GM21423 (cell line): ENCODE data around the gene GIPC2.
"Not testable (repeated sequence)": the region's sequence is repeated elsewhere in the genome, so short reads cannot be mapped to it uniquely, and the experiment has no call there.

Source experiments
- ATAC-seq: cut with Tn5 transposase; IDR thresholded peaks from one replicate; pipeline ENCODE4 v1.9.1; 2021; ENCODE audit warnings: mild to moderate bottlenecking, moderate library complexity; ENCODE audit not compliant: unreplicated experiment

The GIPC2 gene

GRCh38 chr1:78061825-78062523 is 16.2 kb downstream of the GIPC2 start:
- no peak for ATAC-seq

GRCh38 chr1:78064886-78065285 is 19.1 kb downstream of the GIPC2 start:
- not testable (repeated sequence) for ATAC-seq

- no peak for ATAC-seq
These were observed 23.0 kb downstream of the GIPC2 start for GRCh38 chr1:78068681-78069283.

DNA sequence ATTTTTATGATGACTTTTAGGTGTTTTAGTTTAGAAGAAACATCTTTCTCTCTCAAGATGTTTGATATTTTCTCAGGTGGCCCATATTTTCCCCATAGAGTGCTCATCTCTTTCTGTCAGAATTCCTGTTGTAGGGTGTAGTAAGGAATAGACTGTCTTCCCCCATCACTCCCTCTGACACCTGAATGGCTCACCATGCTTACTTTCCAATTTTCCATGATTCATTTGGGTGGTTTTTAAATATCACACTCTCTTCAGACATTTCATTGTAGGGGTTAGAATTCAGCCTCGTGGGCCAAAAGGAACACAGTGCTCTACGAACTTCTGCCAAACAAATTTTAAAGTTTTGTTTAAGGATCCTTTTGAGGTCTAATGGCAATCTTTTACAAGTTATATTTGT is 24.0 kb downstream of the GIPC2 start:
- ATAC-seq = no peak

DNA sequence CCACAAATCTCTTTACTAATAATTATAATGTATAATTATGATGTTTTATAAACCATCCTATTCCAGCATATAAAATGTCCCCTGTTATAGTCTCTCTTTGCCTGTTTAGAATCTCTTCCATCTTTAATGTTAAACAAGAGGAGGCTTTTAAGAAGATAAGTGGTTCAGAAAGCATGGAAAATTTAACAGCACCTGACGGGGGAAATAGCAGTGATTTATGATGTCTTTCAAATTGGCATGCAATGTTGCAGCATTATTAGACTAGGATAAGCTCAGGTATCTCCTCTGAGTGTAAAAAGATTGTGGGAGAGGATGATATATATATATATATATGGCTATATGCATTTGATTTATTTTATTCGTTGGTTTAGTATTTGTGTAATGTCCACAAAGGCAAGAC is 24.4 kb downstream of the GIPC2 start:
- ATAC-seq = no peak

DNA sequence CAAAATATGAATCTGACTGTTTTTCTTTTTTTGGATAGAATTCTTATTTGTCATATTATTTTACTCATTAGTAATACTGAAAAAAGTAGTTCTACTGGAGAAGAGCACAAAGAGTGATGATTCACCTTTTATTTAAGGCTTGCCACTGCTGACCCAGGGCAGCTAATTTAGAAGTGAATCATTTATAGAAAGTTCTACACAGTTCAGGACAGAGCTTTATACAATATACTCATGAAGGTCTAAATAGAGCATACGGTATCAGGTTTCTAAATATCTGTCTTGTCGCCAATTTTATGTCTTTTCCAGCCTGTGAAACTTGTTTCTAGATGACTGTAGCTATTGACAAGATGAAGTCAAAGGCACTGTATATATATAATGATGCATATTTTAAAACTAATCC is 25.0 kb downstream of the GIPC2 start:
- no peak for ATAC-seq

GRCh38 chr1:78071696-78072095 is 25.9 kb downstream of the GIPC2 start:
- no peak for ATAC-seq

GRCh38 chr1:78072216-78072615 is 26.4 kb downstream of the GIPC2 start:
- no peak for ATAC-seq

DNA sequence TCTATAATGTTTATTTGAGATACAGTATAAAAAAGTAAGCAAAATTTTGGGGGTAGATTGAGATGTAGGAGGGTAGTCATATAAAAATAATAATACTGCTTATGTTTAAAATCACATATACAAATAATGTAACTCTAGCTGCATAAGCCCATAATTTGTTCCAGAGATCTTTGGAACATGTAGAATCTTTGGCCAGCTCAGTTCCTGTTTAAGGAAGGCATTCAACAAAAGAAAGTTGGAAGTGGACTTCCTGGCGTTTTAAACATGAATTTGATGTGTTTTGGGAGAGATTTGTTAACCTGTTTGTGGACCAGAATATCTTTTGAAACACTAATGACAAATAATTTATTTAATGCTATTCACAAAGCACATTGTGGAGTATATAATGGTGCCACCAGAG is 27.7 kb downstream of the GIPC2 start:
- ATAC-seq = no peak

DNA sequence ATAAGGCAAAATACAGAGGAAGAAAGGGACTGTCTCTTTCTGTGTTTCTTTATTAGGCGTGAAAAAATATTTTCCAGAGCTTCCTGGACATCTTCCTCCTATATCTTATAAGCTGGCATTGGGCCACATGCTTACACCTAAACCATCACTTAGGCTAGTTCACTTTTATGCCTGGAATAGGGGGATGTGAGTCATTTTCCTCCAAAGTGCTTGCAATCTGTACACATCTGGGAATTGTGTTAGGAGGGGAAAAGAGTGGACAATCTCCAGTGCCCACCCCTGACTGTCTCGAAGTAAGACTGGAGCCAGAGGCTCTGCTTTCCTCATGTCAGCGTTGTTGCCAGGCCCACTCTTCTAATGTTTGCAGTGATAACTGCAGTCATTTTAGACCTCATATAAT is 29.9 kb downstream of the GIPC2 start:
- ATAC-seq = no peak

DNA sequence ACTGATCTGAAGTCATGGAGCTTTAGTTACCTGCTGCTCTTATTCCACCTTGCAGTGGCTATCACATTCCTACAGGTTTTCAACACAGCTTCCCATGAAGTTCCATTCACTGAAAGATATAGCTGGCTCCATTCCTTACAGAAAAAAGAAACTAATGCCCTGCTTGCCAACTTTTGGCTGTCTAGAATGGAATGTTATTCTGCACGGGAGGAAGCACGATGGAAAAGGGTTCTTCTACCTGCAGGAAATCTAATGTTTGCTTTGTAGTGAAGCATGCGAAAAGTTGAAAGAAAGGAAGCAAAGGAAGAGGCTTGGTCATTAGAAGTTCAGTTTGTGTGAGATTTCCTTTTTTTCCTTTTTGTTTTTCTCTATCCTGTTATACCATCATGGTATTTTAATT is 32.6 kb downstream of the GIPC2 start:
- ATAC-seq = no peak

GRCh38 chr1:78079580-78079979 is 33.8 kb downstream of the GIPC2 start:
- no peak for ATAC-seq

GRCh38 chr1:78080767-78081166 is 35.0 kb downstream of the GIPC2 start:
- ATAC-seq = no peak

- ATAC-seq = no peak
These were observed 36.5 kb downstream of the GIPC2 start for GRCh38 chr1:78081980-78082860.

DNA sequence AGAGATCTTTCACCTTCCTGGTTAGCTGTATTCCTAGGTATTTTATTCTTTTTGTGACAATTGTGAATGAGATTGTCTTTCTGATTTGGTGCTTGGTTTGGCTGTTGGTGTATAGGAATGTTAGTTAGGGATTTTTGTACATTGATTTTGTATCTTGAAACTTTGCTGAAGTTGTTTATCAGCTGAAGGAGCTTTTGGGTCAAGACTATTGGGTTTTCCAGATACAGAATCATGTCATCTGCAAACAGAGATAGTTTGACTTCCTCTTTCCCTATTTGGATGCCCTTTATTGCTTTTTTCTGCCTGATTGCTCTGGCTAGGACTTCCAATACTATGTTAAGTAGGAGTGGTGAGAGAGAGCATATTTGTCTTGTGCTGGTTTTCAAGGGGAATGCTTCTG is 38.9 kb downstream of the GIPC2 start:
- not testable (repeated sequence) for ATAC-seq

DNA sequence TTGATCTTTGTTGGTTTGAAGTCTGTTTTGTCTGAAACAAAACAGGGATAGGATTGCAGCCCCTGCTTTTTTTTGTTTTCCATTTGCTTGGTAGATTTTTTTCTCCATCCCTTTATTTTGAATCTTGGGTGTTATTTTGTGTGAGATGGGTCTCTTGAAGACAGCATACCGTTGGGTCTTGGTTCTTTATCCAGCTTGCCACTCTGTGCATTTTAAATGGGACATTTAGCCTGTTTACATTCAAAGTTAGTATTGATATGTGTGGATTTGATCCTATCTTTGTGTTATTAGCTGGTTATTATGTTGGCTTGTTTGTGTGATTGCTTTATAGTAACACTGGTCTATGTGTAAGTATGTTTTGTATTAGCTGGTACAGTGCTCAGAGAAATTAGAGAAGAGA is 40.9 kb downstream of the GIPC2 start:
- no peak for ATAC-seq

DNA sequence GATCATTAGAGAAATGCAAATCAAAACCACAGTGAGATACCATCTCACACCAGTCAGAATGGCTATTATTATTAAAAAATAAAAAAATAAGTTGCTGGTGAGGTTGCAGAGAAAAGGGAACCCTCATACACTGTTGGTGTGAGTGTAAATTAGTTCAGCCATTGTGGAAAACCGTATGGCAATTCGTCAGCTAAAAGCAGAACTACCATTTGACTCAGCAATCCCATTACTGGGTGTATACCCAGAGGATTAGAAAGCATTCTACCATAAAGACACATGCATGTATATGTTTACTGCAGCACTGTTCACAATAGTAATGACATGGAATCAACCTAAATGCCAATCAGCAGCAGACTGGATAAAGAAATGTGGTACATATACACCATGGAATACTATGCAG is 42.2 kb downstream of the GIPC2 start:
- no peak for ATAC-seq

DNA sequence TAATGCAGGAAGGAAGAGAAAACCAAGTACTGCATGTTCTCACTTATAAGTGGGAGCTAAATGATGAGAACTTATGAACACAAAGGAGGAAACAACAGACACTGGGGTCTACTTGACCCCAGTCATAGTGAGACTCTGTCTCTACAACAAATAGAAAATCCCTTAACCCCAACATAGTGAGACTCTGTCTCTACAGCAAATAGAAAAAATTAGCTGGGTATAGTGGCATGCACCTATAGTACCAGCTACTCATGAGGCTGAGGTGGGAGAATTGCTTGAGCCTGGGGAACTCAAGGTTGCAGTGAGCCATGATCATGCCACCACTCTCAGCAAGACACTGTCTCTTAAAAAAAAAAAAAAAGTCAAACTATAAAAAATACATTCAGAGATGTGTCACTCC is 42.7 kb downstream of the GIPC2 start:
- ATAC-seq = no peak

DNA sequence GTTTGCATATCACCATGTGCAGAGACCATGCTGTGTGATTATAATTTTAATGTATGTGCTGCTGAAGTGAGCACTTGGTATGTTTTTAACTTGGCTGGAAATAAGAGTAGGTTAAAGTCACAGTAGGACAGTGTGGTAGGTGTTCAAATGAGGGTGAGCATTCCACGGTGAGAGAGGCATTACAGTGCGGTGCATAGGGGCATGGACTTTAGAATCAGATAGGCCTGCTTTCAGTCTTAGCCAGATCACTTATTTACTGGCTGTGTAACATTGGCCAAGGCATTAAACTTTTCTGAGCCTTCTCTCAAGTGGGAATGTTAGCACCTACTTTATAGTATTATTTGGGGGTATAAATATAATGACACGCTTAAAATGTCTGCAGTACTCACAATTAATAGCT is 43.2 kb downstream of the GIPC2 start:
- no peak for ATAC-seq

DNA sequence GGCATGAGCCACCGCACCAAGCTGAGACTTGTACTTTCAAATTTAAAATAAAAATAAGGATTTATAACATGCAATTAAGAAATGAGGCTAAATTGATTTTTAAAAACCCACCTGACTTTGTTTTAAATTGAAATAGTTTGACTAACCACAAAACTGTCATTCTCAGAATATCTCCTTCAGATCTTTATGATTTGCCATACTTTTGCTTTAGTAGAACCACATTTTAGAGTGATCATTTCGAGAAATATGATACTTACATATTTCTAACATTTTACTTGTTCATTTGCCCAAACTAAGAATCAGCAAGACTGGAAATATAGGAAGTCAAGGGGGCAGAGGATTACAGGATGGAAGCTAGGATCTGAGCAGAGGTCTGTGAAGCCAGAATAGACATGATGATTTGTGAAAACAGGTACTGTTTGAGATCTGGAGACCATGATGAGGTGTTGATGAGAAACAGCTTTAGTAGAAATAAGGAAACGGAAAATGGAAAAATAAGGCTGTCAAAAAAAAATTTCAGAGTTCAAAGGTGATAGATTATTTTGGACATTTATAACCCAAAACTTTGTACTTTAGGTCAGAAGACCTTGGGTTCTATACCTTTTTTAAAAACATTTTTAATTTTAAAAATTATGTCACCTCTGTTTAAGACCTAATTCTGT is 44.8 kb downstream of the GIPC2 start:
- ATAC-seq = no peak

DNA sequence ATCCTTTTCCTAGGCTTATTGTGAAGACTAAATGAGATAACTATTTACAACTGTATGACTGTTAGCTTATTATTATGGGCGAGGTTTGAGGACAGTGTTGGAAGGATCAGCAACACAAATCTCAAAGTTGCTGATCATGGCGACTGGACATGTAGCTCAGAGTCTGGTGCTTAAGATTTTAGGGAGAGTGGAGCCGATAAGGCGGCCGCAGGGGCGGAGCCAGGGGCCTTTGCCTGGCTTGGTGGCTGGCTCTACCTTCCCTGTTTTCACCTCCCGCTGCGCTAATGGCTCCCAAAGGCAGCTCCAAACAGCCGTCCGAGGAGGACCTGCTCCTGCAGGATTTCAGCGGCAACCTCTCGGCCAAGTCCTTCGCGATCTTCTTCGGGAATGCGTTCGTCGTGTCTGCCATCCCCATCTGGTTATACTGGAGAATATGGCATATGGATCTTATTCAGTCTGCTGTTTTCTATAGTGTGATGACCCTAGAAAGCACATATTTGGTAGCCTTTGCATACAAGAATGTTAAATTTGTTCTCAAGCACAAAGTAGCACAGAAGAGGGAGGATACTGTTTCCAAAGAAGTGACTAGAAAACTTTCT is 45.5 kb downstream of the GIPC2 start:
- no peak for ATAC-seq
